GM21529 (cell line): Measurements from ENCODE around the gene MADD.
"Not testable (repeated sequence)": the region's sequence is repeated elsewhere in the genome, so short reads cannot be mapped to it uniquely, and the experiment has no call there.

Experiments
- ATAC-seq: cut with Tn5 transposase; IDR thresholded peaks from one replicate; pipeline ENCODE4 v1.9.1; 2021; ENCODE audit not compliant: unreplicated experiment

The MADD gene

GRCh38 chr11:47318166-47318565 lies 48.2 kb downstream of the MADD start:
- no peak for ATAC-seq

- ATAC-seq = no peak
These were observed 54.6 kb downstream of the MADD start for GRCh38 chr11:47324520-47324919.

- no peak for ATAC-seq
These were observed 55.5 kb downstream of the MADD start for GRCh38 chr11:47325271-47326041.

- ATAC-seq = no peak
These were observed 56.3 kb downstream of the MADD start for GRCh38 chr11:47326198-47326597.

GRCh38 chr11:47327025-47327424 lies 57.1 kb downstream of the MADD start:
- ATAC-seq = no peak

GRCh38 chr11:47327949-47328348 lies 58.0 kb downstream of the MADD start:
- ATAC-seq = no peak

- peak; percentile 68 for ATAC-seq
These were observed 58.8 kb downstream of the MADD start for GRCh38 chr11:47328449-47329390.

GRCh38 chr11:47329431-47329986 lies 59.6 kb downstream of the MADD start:
- ATAC-seq = no peak

GRCh38 chr11:47329987-47330931 lies 60.3 kb downstream of the MADD start:
- no peak for ATAC-seq

GRCh38 chr11:47331454-47332302 lies 61.7 kb downstream of the MADD start:
- no peak for ATAC-seq

- no peak for ATAC-seq
These were observed 62.4 kb downstream of the MADD start for GRCh38 chr11:47332303-47332711.

GRCh38 chr11:47332791-47333525 lies 63.0 kb downstream of the MADD start:
- ATAC-seq = no peak

GRCh38 chr11:47333526-47333845 lies 63.6 kb downstream of the MADD start:
- no peak for ATAC-seq

GRCh38 chr11:47333886-47334443 lies 64.0 kb downstream of the MADD start:
- no peak for ATAC-seq

- ATAC-seq = not testable (repeated sequence)
These were observed 64.9 kb downstream of the MADD start for GRCh38 chr11:47334699-47335411.

GRCh38 chr11:47335733-47336132 lies 65.8 kb downstream of the MADD start:
- ATAC-seq = no peak

GRCh38 chr11:47336595-47336994 lies 66.7 kb downstream of the MADD start:
- ATAC-seq = no peak

- ATAC-seq = no peak
These were observed 67.4 kb downstream of the MADD start for GRCh38 chr11:47337229-47337924.
